GM23248 (cell line): ENCODE measurements around the gene TNIP1. TPM values are rescaled to one million over a fixed set of nuclear protein-coding genes. Genes with fewer than 3 reads are reported as not detected.

ENCODE experiments used
- DNase-seq: peaks from one replicate; pipeline ENCODE4 v3.0.0-alpha.2; 2015
- H2AFZ ChIP-seq: fragments of 200-600 bp; sonication (generic); 2 replicates; pipeline ENCODE4 v1.6.1; 2016; ENCODE audit warnings: antibody characterized with exemption
- H3F3A ChIP-seq: fragments of 200-600 bp; sonication (generic); 2 replicates; pipeline ENCODE4 v1.6.1; 2016; ENCODE audit warnings: mild to moderate bottlenecking, antibody characterized with exemption, mixed run types; ENCODE audit not compliant: insufficient read depth
- H3K27ac ChIP-seq: fragments of 200-600 bp; sonication (generic); 2 replicates; pipeline ENCODE4 v1.5.1; 2016; ENCODE audit warnings: mild to moderate bottlenecking
- H3K27me3 ChIP-seq: fragments of 200-600 bp; sonication (generic); replicated peaks from 2 replicates; pipeline ENCODE4 v1.6.1; 2016; ENCODE audit warnings: mild to moderate bottlenecking; ENCODE audit not compliant: insufficient read depth
- H3K36me3 ChIP-seq: fragments of 200-600 bp; sonication (generic); 2 replicates; pipeline ENCODE4 v1.6.1; 2016; ENCODE audit warnings: low read depth, mild to moderate bottlenecking
- H3K4me1 ChIP-seq: fragments of 200-600 bp; sonication (generic); 2 replicates; pipeline ENCODE4 v1.6.1; 2016; ENCODE audit warnings: mild to moderate bottlenecking; ENCODE audit not compliant: insufficient read depth
- H3K4me2 ChIP-seq: fragments of 200-600 bp; sonication (generic); one replicate; pipeline ENCODE4 v1.6.1; 2016; ENCODE audit warnings: mild to moderate bottlenecking; ENCODE audit not compliant: unreplicated experiment
- H3K4me3 ChIP-seq: fragments of 200-600 bp; sonication (generic); 2 replicates; pipeline ENCODE4 v1.5.1; 2016; ENCODE audit warnings: mild to moderate bottlenecking
- H3K79me2 ChIP-seq: fragments of 200-600 bp; sonication (generic); 2 replicates; pipeline ENCODE4 v1.6.1; 2016; ENCODE audit warnings: mild to moderate bottlenecking; ENCODE audit not compliant: insufficient read depth
- H3K9ac ChIP-seq: fragments of 200-600 bp; sonication (generic); 2 replicates; pipeline ENCODE4 v1.6.1; 2016; ENCODE audit warnings: mild to moderate bottlenecking
- H3K9me2 ChIP-seq: fragments of 200-600 bp; sonication (generic); 2 replicates; pipeline ENCODE4 v1.6.1; 2016; ENCODE audit warnings: mixed run types, mild to moderate bottlenecking, moderate library complexity; ENCODE audit not compliant: insufficient read depth
- H3K9me3 ChIP-seq: fragments of 200-600 bp; sonication (generic); one replicate; pipeline ENCODE4 v1.6.1; 2017; ENCODE audit warnings: low read depth
- H4K20me1 ChIP-seq: fragments of 200-600 bp; sonication (generic); 2 replicates; pipeline ENCODE4 v1.6.0; 2016; ENCODE audit not compliant: insufficient read depth
- EZH2 ChIP-seq: fragments of 200-600 bp; sonication (generic); IDR thresholded peaks from 2 replicates; pipeline ENCODE4 v1.6.1; 2018; ENCODE audit warnings: antibody characterized with exemption, mild to moderate bottlenecking; ENCODE audit not compliant: insufficient read depth, poor library complexity, severe bottlenecking
- EZH2phosphoT487 ChIP-seq: fragments of 200-600 bp; sonication (generic); IDR thresholded peaks from 2 replicates; pipeline ENCODE4 v1.6.1; 2018; ENCODE audit warnings: antibody characterized with exemption, moderate library complexity, mild to moderate bottlenecking, low read depth; ENCODE audit not compliant: insufficient read depth
- WGBS, 2 experiments: methylation state at CpG; one replicate each; pipeline ENCODE4 v1.1.6; 2015 to 2017; ENCODE audit warnings: low lambda C conversion rate in 2 of 2, low coverage in 1 of 2; ENCODE audit errors: missing lambda C conversion rate in 2 of 2; 5-methylcytosine and 5-hydroxymethylcytosine counted together
- in situ Hi-C: fragments of 300-500 bp; cut with MboI; formaldehyde crosslinking; loops from 2 replicates; pipeline ENCODE4 v1.15.0; 2020
- polyA plus RNA-seq: library from polyadenylated mRNA; unstranded; fragments of >200 nt; fragmentation: Nextera tagmentation; extraction: Ambion mirVana; gene quantifications from 2 replicates; pipeline ENCODE4 v1.2.1, GENCODE V29; 2016
- total RNA-seq: library from RNA; depleted of rRNA; stranded (reverse); fragments of >200 nt; shearing (Covaris generic); gene quantifications from 2 replicates; pipeline ENCODE4 v1.2.3, GENCODE V29; 2014

The TNIP1 gene
- total and polyA plus RNA-seq, 2 experiments from 2014 or later: 43.2 to 88.8 TPM

GRCh38 chr5:151028717-151029116 is 52.1 kb downstream of the TNIP1 start:
- peaks cover 12% of the 10 kb centered on the region; the same call in 1 of the 2 replicates for H3K36me3 ChIP-seq
- H3K9me3 ChIP-seq: no peaks in the 10 kb centered on the region
- no peaks in the 10 kb centered on the region for H3K27me3 ChIP-seq
- no peak for DNase-seq
- H3K9me2 ChIP-seq: no peaks in the 10 kb centered on the region
- no peak overlapping the region for H2AFZ ChIP-seq
- H3K9ac ChIP-seq: no peak overlapping the region
- no peak for TF ChIP-seq EZH2phosphoT487
- TF ChIP-seq EZH2: no peak
- H3K4me3 ChIP-seq: no peak overlapping the region
- no peak overlapping the region for H3K4me2 ChIP-seq
- no peaks in the 10 kb centered on the region for H3F3A ChIP-seq
- in situ Hi-C loops: no loop called here
- H3K79me2 ChIP-seq: no peaks in the 10 kb centered on the region
- WGBS, 2 experiments: 94 to 98% methylated on average over 8 of the region's 8 CpGs
- H3K4me1 ChIP-seq: no peaks in the 10 kb centered on the region
- no peak overlapping the region for H3K27ac ChIP-seq
- no peaks in the 10 kb centered on the region for H4K20me1 ChIP-seq

- Histone ChIP-seq H3K4me3 (no peak overlapping the region), H3K9me3 (no peaks in the 10 kb centered on the region), H3K36me3 (peaks cover 12% of the 10 kb centered on the region; the same call in 1 of the 2 replicates), H3K27me3 (no peaks in the 10 kb centered on the region), H4K20me1 (no peaks in the 10 kb centered on the region), H3K27ac (no peak overlapping the region), H2AFZ (no peak overlapping the region), H3K4me2 (no peak overlapping the region), H3K4me1 (no peaks in the 10 kb centered on the region), H3K9ac (no peak overlapping the region), H3K79me2 (no peaks in the 10 kb centered on the region), H3K9me2 (no peaks in the 10 kb centered on the region), H3F3A (no peaks in the 10 kb centered on the region)
- TF ChIP-seq EZH2phosphoT487: no peak
- no peak for TF ChIP-seq EZH2
- in situ Hi-C loops: no loop called here
- 94 to 96% methylated on average over 11 of the region's 11 CpGs for WGBS, 2 experiments
- DNase-seq: no peak
Observed at GRCh38 chr5:151027961-151028479, 52.8 kb downstream of the TNIP1 start.

GRCh38 chr5:151026679-151027078 is 54.2 kb downstream of the TNIP1 start:
- H3K4me1 ChIP-seq: no peaks in the 10 kb centered on the region
- no peak overlapping the region for H3K27ac ChIP-seq
- peaks cover 1% of the 10 kb centered on the region; the same call in 1 of the 2 replicates for H3K36me3 ChIP-seq
- no peaks in the 10 kb centered on the region for H3K27me3 ChIP-seq
- WGBS, 2 experiments: 85 to 88% methylated on average over 7 of the region's 7 CpGs
- in situ Hi-C loops: no loop called here
- no peak overlapping the region for H3K4me3 ChIP-seq
- no peak for DNase-seq
- no peak overlapping the region for H3K9ac ChIP-seq
- no peaks in the 10 kb centered on the region for H3K9me3 ChIP-seq
- H3K79me2 ChIP-seq: no peaks in the 10 kb centered on the region
- H3K9me2 ChIP-seq: no peaks in the 10 kb centered on the region
- no peak overlapping the region for H3K4me2 ChIP-seq
- no peak overlapping the region for H2AFZ ChIP-seq
- no peaks in the 10 kb centered on the region for H3F3A ChIP-seq
- no peak for TF ChIP-seq EZH2
- TF ChIP-seq EZH2phosphoT487: no peak
- H4K20me1 ChIP-seq: no peaks in the 10 kb centered on the region

GRCh38 chr5:151026088-151026487 is 54.7 kb downstream of the TNIP1 start:
- Histone ChIP-seq H3K9me3 (no peaks in the 10 kb centered on the region), H4K20me1 (no peaks in the 10 kb centered on the region), H3K4me1 (no peaks in the 10 kb centered on the region), H3K27ac (no peak overlapping the region), H3K79me2 (no peaks in the 10 kb centered on the region), H3K36me3 (no peaks in the 10 kb centered on the region; the same call in 1 of the 2 replicates), H3K4me3 (no peak overlapping the region), H3F3A (no peaks in the 10 kb centered on the region), H3K27me3 (no peaks in the 10 kb centered on the region), H3K4me2 (no peak overlapping the region), H3K9ac (no peak overlapping the region), H3K9me2 (no peaks in the 10 kb centered on the region), H2AFZ (no peak overlapping the region)
- no peak for TF ChIP-seq EZH2
- no peak for TF ChIP-seq EZH2phosphoT487
- DNase-seq: no peak
- 93 to 94% methylated on average over 9 of the region's 9 CpGs for WGBS, 2 experiments
- in situ Hi-C loops: no loop called here

- Histone ChIP-seq H2AFZ (no peak overlapping the region), H3K79me2 (no peaks in the 10 kb centered on the region), H3K9me2 (no peaks in the 10 kb centered on the region), H3K4me3 (no peak overlapping the region), H3K27me3 (no peaks in the 10 kb centered on the region), H3K4me2 (no peak overlapping the region), H3K9ac (no peak overlapping the region), H3K4me1 (no peaks in the 10 kb centered on the region), H4K20me1 (no peaks in the 10 kb centered on the region), H3K9me3 (no peaks in the 10 kb centered on the region), H3K27ac (no peak overlapping the region), H3F3A (no peaks in the 10 kb centered on the region), H3K36me3 (no peaks in the 10 kb centered on the region)
- DNase-seq: no peak
- WGBS, 2 experiments: 95 to 96% methylated on average over 7 of the region's 7 CpGs
- in situ Hi-C loops: no loop called here
- no peak for TF ChIP-seq EZH2
- TF ChIP-seq EZH2phosphoT487: no peak
Observed at GRCh38 chr5:151025250-151025606, 55.6 kb downstream of the TNIP1 start.
